Cardiac fibroblast (primary cell): ENCODE measurements around the gene MEMO1.
"Not testable (repeated sequence)": the region's sequence is repeated elsewhere in the genome, so short reads cannot be mapped to it uniquely, and the experiment has no call there.

Experiments
- DNase-seq, 2 donors: peaks; one replicate each; pipeline versions ENCODE4 v3.0.0 to v3.0.0-alpha.2; 2010; ENCODE audit warnings: low read depth in 2 of 2
- H3K4me3 ChIP-seq, 2 donors: replicated peaks in 1 of 2; 1 replicate in 1 of 2; 2 replicates in 1 of 2; pipeline ENCODE4 v1.5.1; 2011; ENCODE audit warnings: low read depth in 2 of 2, low read length in 2 of 2, mild to moderate bottlenecking in 2 of 2, moderate library complexity in 1 of 2
- TF ChIP-seq, protein P1 (sequence below): IDR thresholded peaks from one replicate; pipeline ENCODE4 v1.5.1; 2011; ENCODE audit warnings: low read depth, mild to moderate bottlenecking, low read length, inconsistent platforms

MEMO1 gene

DNA sequence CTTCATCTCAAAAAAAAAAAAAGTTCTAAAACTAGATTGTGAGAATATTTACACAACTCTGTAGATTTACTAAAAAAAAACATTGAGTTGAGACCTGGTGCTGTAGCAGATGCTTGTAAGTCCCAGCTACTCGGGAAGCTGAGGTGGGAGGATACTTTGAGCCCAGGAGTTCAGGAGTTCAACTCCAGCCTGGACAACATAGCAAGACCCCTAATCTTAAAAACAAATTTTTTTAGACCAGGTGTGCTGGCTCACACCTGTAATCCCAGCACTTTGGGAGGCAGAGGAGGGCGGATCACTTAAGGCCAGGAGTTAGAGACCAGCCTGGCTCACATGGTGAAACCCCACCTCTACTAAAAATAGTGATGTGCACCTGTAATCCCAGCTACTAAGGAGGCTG, 108.9 kb downstream of the MEMO1 start:
- no peak overlapping the region for H3K4me3 ChIP-seq
- TF ChIP-seq, protein P1, sequence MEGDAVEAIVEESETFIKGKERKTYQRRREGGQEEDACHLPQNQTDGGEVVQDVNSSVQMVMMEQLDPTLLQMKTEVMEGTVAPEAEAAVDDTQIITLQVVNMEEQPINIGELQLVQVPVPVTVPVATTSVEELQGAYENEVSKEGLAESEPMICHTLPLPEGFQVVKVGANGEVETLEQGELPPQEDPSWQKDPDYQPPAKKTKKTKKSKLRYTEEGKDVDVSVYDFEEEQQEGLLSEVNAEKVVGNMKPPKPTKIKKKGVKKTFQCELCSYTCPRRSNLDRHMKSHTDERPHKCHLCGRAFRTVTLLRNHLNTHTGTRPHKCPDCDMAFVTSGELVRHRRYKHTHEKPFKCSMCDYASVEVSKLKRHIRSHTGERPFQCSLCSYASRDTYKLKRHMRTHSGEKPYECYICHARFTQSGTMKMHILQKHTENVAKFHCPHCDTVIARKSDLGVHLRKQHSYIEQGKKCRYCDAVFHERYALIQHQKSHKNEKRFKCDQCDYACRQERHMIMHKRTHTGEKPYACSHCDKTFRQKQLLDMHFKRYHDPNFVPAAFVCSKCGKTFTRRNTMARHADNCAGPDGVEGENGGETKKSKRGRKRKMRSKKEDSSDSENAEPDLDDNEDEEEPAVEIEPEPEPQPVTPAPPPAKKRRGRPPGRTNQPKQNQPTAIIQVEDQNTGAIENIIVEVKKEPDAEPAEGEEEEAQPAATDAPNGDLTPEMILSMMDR: no peak
- no peak for DNase-seq

- not testable (repeated sequence) for H3K4me3 ChIP-seq
Observed at GRCh38 chr2:31900156-31900555, 110.7 kb downstream of the MEMO1 start.

DNA sequence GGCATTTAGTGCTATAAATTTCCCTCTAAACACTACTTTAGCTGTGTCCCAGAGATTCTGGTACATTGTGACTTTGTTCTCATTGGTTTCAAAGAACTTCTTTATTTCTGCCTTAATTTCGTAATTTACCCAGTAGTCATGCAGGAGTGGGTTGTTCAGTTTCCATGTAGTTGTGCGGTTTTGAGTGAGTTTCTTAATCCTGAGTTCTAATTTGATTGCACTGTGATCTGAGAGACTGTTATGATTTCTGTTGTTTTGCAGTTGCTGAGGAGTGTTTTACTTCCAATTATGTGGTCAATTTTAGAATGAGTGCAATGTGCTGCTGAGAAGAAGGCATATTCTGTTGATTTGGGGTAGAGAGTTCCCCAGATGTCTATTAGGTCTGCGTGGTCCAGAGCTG, 112.5 kb downstream of the MEMO1 start:
- not testable (repeated sequence) for DNase-seq, H3K4me3 ChIP-seq

More at GRCh38 chr2:31900156-31900555, 110.7 kb downstream of the MEMO1 start:
- not testable (repeated sequence) for DNase-seq

DNA sequence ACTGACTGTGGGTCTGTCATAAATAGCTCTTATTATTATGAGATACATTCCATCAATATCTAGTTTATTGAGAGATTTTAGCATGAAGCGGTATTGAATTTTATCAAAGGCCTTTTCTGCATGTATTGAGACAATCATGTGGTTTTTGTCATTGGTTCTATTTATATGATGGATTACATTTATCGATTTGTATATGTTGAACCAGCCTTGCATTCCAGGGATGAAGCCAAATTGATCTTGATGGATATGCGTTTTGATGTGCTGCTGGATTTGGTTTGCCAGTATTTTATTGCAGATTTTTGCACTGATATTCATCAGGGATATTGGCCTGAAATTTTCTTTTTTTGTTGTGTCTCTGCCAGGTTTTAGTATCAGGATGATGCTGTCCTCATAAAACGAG, 113.5 kb downstream of the MEMO1 start:
- not testable (repeated sequence) for DNase-seq, H3K4me3 ChIP-seq

- TF ChIP-seq, protein P1: no peak
Observed at GRCh38 chr2:31896293-31896692, 114.5 kb downstream of the MEMO1 start.

DNA sequence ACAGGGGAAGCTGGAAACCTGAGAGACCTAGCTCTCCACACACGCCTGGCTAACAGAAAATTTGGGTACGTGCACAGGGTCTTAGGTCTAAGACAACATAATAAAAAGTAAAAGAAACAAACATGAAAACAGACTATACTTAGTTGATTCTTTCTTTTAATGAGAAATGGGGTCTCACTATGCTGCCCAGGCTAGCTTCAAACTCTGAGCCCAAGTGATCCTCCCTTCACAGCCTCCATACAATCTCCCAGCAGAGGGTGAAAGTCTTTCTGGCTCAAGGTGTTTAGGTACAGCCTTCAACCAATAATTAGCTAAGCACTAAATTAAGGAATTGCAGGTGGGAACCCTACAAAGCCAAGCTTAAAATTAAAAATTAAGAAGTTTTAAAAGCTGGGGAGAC, 116.2 kb downstream of the MEMO1 start:
- DNase-seq: no peak
- TF ChIP-seq, protein P1: no peak
- H3K4me3 ChIP-seq: no peak overlapping the region

More at GRCh38 chr2:31896293-31896692, 114.5 kb downstream of the MEMO1 start:
- no peak for DNase-seq
- H3K4me3 ChIP-seq: no peak overlapping the region

DNA sequence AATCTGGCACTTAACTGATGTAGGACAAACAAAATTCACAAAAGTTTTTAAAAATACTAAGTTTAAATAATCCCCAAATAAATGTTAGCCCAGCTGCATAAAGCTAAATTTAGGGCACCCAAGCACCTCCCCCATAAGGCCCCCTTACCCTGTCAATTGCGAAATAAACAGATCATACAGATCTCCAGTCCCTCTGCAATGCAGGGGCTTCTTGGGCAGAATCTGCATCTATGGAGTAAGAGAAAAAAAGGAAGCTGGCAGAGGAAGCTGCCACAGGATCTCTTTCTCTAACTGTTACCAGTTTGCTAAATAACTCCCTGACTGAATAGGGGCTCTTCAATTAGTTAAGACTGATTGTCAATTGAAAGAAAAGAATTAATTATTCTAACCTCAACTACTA, 117.7 kb downstream of the MEMO1 start:
- no peak for DNase-seq
- TF ChIP-seq, protein P1: no peak

DNA sequence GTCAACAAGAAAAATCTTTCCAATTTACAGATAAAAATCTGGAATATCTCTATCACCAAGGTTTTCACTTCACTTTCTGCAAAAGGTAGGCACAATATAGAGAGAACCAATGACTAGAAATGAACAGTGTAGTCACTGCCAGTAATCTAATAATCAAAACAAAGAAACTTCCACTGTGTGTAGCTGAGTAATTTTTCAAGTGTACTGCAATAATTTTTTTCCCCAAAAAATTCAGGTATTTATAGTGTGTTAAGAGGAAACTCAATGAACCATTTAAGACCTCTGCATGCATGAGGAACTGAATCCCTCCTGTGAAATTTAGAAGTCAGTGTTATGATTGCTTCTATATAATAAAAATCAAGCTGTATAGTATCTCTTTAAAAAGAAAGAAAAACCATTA, 121.8 kb downstream of the MEMO1 start:
- TF ChIP-seq, protein P1: no peak

More for the DNA sequence above, 117.7 kb downstream of the MEMO1 start:
- H3K4me3 ChIP-seq: no peak overlapping the region

More for the DNA sequence above, 121.8 kb downstream of the MEMO1 start:
- no peak for DNase-seq
- H3K4me3 ChIP-seq: no peak overlapping the region
